HepG2 (cell line): ENCODE results near the gene MTPN. TPM values are rescaled to one million over a fixed set of nuclear protein-coding genes. Genes with fewer than 3 reads are reported as not detected.

Experiments used
- ATAC-seq: fragments of 200-7000 bp; cut with Tn5 transposase; 3 replicates; pipeline ENCODE4 v1.9.1; 2020; ENCODE audit warnings: mild to moderate bottlenecking, moderate library complexity
- BruUV-seq: library from RNA; stranded (reverse); fragments of 400-500 nt; replicated peaks from 2 replicates; lab custom pipeline; 2021; lab: Mats Ljungman, UMichigan
- CTCF ChIA-PET: fragments of 300-600 bp; formaldehyde crosslinking; extraction: SDS; loops from one replicate; lab custom pipeline; 2021; ENCODE audit warnings: low total read pairs, inconsistent platforms, low intra/inter-chr PET ratio; lab: Yijun Ruan, JAX
- POLR2A ChIA-PET: fragments of 350-600 bp; sonication (Branson Sonifier 250); formaldehyde crosslinking; loops from one replicate; lab custom pipeline; 2020; ENCODE audit warnings: antibody characterized with exemption, inconsistent platforms; lab: Yijun Ruan, JAX
- DNase-seq: peaks from one replicate; pipeline ENCODE4 v3.0.0-alpha.2; 2015; ENCODE audit warnings: low spot score
- FAIRE-seq: peaks from 3 replicates; lab custom pipeline; 2011; peaks lifted over from hg19 to GRCh38; lab: Jason Lieb, UNC
- H2AFZ ChIP-seq: one replicate; pipeline ENCODE4 v1.6.1; 2011; ENCODE audit warnings: low read length, inconsistent platforms
- H3K27ac ChIP-seq: fragments of 300-600 bp; 3 replicates; pipeline ENCODE4 v1.8.0; 2011; ENCODE audit warnings: mixed run types, mild to moderate bottlenecking, mixed read lengths, low read length, inconsistent platforms; ENCODE audit not compliant: insufficient read depth; ENCODE audit errors: extremely low read length
- H3K27me3 ChIP-seq, 2 experiments: fragments of 200-600 bp in 1 of 2; 2 replicates in 1 of 2; 3 replicates in 1 of 2; pipeline versions ENCODE4 v1.6.0 to v1.8.0; 2011; ENCODE audit warnings: low read length in 2 of 2, mild to moderate bottlenecking in 2 of 2, moderate library complexity in 2 of 2, inconsistent platforms in 1 of 2; ENCODE audit not compliant: insufficient read depth in 2 of 2, control insufficient read depth in 1 of 2
- H3K36me3 ChIP-seq, 2 experiments: fragments of 200-600 bp in 1 of 2; replicated peaks in 1 of 2; 2 replicates in 1 of 2; 3 replicates in 1 of 2; pipeline versions ENCODE4 v1.5.1 to v1.8.0; 2011; ENCODE audit warnings: low read length in 2 of 2, inconsistent platforms in 1 of 2; ENCODE audit not compliant: insufficient read depth in 2 of 2, control insufficient read depth in 1 of 2
- H3K4me1 ChIP-seq: 2 replicates; pipeline ENCODE4 v1.5.1; 2012; ENCODE audit warnings: low read length, inconsistent platforms; ENCODE audit not compliant: insufficient read depth
- H3K4me2 ChIP-seq: 2 replicates; pipeline ENCODE4 v1.6.0; 2011; ENCODE audit warnings: low read depth, low read length, inconsistent platforms
- H3K4me3 ChIP-seq, 3 experiments: fragments of 200-600 bp in 1 of 3; sonication (generic), shearing (Covaris generic) in 1 of 3; replicated peaks in 1 of 3; 2 replicates each; pipeline ENCODE4 v1.5.1; 2011 to 2016; ENCODE audit warnings: low read length in 3 of 3, inconsistent platforms in 2 of 3, low read depth in 2 of 3, mild to moderate bottlenecking in 2 of 3, control low read depth in 1 of 3, mixed read lengths in 1 of 3; ENCODE audit not compliant: insufficient read depth in 1 of 3
- H3K79me2 ChIP-seq: one replicate; pipeline ENCODE4 v1.6.1; 2011; ENCODE audit warnings: low read length, inconsistent platforms; ENCODE audit not compliant: insufficient read depth
- H3K9ac ChIP-seq: 2 replicates; pipeline ENCODE4 v1.6.0; 2011; ENCODE audit warnings: mild to moderate bottlenecking, low read depth, low read length, inconsistent platforms; ENCODE audit not compliant: insufficient read depth
- H3K9me3 ChIP-seq: 2 replicates; pipeline ENCODE4 v1.5.1; 2012; ENCODE audit warnings: mild to moderate bottlenecking, low read length
- H4K20me1 ChIP-seq: 2 replicates; pipeline ENCODE4 v1.6.0; 2011; ENCODE audit warnings: inconsistent platforms, mild to moderate bottlenecking, low read length, moderate library complexity; ENCODE audit not compliant: insufficient read depth
- BORCS8-MEF2B ChIP-seq: sonication (generic); formaldehyde crosslinking; IDR thresholded peaks from 2 replicates; pipeline ENCODE4 v1.8.0; 2022; ENCODE audit warnings: mild to moderate bottlenecking, missing genetic modification reagents
- BRCA1 ChIP-seq: sonication (generic); formaldehyde crosslinking; IDR thresholded peaks from 2 replicates; pipeline ENCODE4 v1.4.0; 2020; ENCODE audit warnings: missing genetic modification reagents
- CREB1 ChIP-seq, 2 experiments: fragments of 450-650 bp in 1 of 2; IDR thresholded peaks; 2 replicates each; pipeline ENCODE4 v1.6.1; 2016 to 2017; ENCODE audit warnings: control low read depth in 1 of 2, mild to moderate bottlenecking in 1 of 2, missing compliant biosample characterization in 1 of 2, missing genetic modification characterization in 1 of 2
- RXRA ChIP-seq: sonication (generic); formaldehyde crosslinking; IDR thresholded peaks from 2 replicates; pipeline ENCODE4 v1.5.1; 2020; ENCODE audit warnings: missing genetic modification reagents
- ZEB1 ChIP-seq: IDR thresholded peaks from 2 replicates; pipeline ENCODE4 v1.6.1; 2012; ENCODE audit warnings: mild to moderate bottlenecking, low read depth, inconsistent platforms; ENCODE audit not compliant: insufficient replicate concordance
- ZFP90 ChIP-seq: sonication (generic); formaldehyde crosslinking; IDR thresholded peaks from 2 replicates; pipeline ENCODE4 v1.8.0; 2022; ENCODE audit warnings: missing genetic modification reagents, mild to moderate bottlenecking, inconsistent platforms, borderline replicate concordance
- WGBS: methylation state at CpG from one replicate; pipeline ENCODE4 v1.1.6; 2017; ENCODE audit warnings: low lambda C conversion rate; 5-methylcytosine and 5-hydroxymethylcytosine counted together
- in situ Hi-C: cut with HindIII; loops from 2 replicates; pipeline ENCODE4 v1.10.0; 2017; ENCODE audit warnings: low pct_unique_long_range_greater_than_20kb; ENCODE audit not compliant: extremely low pct_ligation_motif_present
- intact Hi-C: fragments of 100-400 bp; cut with micrococcal nuclease; formaldehyde crosslinking; loops from one replicate; pipeline ENCODE4 v1.10.0; 2022; ENCODE audit not compliant: unreplicated experiment
- polyA plus RNA-seq, 8 experiments: library from polyadenylated mRNA; depleted of rRNA in 3 of 8; stranded (reverse) in 7 of 8; unstranded in 1 of 8; fragments of >200 nt; fragmentation: Illumina TruSeq in 4 of 8; extraction: Trizol in 4 of 8; gene quantifications; 2 replicates each; pipeline versions ENCODE4 v1.2.1 to v1.2.3, GENCODE V29; 2011 to 2016; ENCODE audit warnings: low read depth in 4 of 8, missing spikeins in 1 of 8, mixed read lengths in 1 of 8; ENCODE audit not compliant: insufficient read depth in 1 of 8
- total RNA-seq, 5 experiments: library from RNA; depleted of rRNA; stranded (reverse); fragments of >200 nt; fragmentation: Illumina TruSeq; extraction: Trizol; gene quantifications; 2 replicates each; pipeline ENCODE4 v1.2.3, GENCODE V29; 2016; ENCODE audit warnings: low read depth in 1 of 5

The MTPN gene
- total and polyA plus RNA-seq, 2 of the 13 experiments (the other 11 are each of a cell fraction or from before 2014, with no cell fraction given), result 31.1 to 71.7 TPM

DNA sequence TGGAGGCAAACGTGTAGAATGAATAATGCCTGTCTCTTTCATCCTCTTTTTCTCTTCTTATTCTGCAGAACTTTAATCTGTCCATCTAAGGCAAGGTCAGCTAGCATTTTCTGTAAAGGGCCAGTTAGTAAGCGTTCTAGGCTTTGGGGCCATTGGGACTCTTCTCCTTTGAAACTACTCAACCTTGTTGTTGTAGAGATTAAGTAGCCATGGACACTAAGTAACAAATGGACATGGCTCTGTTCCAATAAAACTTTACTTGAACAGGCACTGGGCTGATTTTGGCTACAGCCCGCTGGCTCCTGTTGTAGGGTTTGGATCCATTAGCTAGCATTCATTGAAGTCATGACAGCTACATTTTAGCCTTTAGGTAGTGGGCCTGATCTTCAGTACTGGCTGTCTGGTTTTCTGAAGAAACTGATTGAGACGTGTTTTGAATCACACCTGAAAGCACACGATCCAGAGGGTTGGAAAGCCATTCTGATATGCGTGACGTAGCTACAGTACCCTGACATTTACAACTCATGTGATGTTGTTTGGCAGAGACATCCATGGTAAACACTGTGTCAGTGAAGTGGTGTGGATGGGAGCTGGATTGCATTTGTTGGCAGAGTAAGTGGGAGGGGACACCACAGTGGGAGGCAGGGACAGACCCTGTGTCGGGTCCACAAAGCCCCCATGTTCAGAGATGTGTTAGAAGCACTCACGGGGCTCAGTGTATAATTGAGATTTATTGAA, 92.5 kb downstream of the MTPN start:
- Histone ChIP-seq H3K36me3 (no peaks in the 10 kb centered on the region), H2AFZ (no peak overlapping the region), H3K4me3 (no peak overlapping the region), H3K27ac (no peak overlapping the region), H3K4me2 (no peak overlapping the region), H3K27me3 (peaks cover 0 to 13% of the 10 kb centered on the region in 2 experiments; a peak in 2 of 5 replicates), H3K9me3 (no peaks in the 10 kb centered on the region), H3K9ac (no peak overlapping the region), H4K20me1 (no peaks in the 10 kb centered on the region), H3K4me1 (no peaks in the 10 kb centered on the region), H3K79me2 (no peaks in the 10 kb centered on the region)
- ChIA-PET CTCF (no interaction called here), POLR2A (no interaction called here)
- no peak for ATAC-seq
- intact Hi-C loops, result no loop called here
- no TSS peak for BruUV-seq
- TF ChIP-seq CREB1 (IDR thresholded peaks at IDR 0.05) (0 out of 2 replicates have a peak, but pooled peaks have one; percentile 28), CREB1 (CRISPR knock-in tag; IDR thresholded peaks at IDR 0.05) (no peak), BORCS8-MEF2B (CRISPR knock-in tag) (no peak), ZFP90 (CRISPR knock-in tag) (no peak), ZEB1 (no peak), RXRA (CRISPR knock-in tag) (no peak)
- DNase-seq, result no peak
- in situ Hi-C loops, result no loop called here
- FAIRE-seq, result no peak
- WGBS, result 25% methylated on average over 9 of the region's 9 CpGs

DNA sequence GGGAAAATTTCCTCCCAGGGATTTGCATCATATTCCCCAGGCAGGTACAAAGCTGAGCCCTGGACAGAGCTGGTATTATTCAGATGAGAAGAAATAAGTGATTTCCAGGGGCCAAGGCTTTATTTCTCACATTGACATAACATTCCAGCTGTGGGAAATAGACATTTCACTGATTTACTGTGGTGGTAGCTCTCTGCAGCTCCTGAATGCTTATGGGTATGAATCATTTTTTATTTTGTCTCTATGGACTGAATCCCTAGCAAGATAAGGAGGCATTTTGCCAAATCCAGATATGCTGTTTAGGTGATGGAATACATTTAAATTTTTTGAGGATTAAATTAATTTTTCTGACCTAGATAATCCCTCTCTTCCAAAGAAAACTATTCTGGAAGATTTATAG, 97.9 kb downstream of the MTPN start:
- no peaks in the 10 kb centered on the region for H3K36me3 ChIP-seq
- FAIRE-seq, result no peak

More for the DNA sequence above, 97.9 kb downstream of the MTPN start:
- H3K9ac ChIP-seq, result no peak overlapping the region
- ATAC-seq (no peak), DNase-seq (no peak)
- H3K4me3 ChIP-seq, result no peak overlapping the region
- H2AFZ ChIP-seq, result no peak overlapping the region
- BruUV-seq, result no TSS peak
- no peak for TF ChIP-seq BRCA1 (CRISPR knock-in tag)
- H3K27me3 ChIP-seq, result 0 out of 5 replicates have a peak, but pooled peaks cover 0 to under 1% of the 10 kb centered on the region in 2 experiments
- ChIA-PET POLR2A (no interaction called here), CTCF (no interaction called here)
- no peak overlapping the region for H3K4me2 ChIP-seq
- no peaks in the 10 kb centered on the region for H3K4me1 ChIP-seq
- intact Hi-C loops (no loop called here), in situ Hi-C loops (no loop called here)
- no peaks in the 10 kb centered on the region for H3K9me3 ChIP-seq
- no peak overlapping the region for H3K27ac ChIP-seq
- no peaks in the 10 kb centered on the region for H4K20me1 ChIP-seq
- no peaks in the 10 kb centered on the region for H3K79me2 ChIP-seq
